ENCODE results near the gene GRIN2A.

GRIN2A gene

GRCh38 chr16:9801651-9802050, 380.6 kb downstream of the GRIN2A start (continued):
- no peak for TF ChIP-seq CSRNP3 (CRISPR knock-in tag; IDR thresholded peaks at IDR 0.05)
- no peak for TF ChIP-seq TCF4 (CRISPR knock-in tag; IDR thresholded peaks at IDR 0.05; ENCODE audit: borderline replicate concordance)

- ATAC-seq = no peak
- TF ChIP-seq CSDC2 (CRISPR knock-in tag; IDR thresholded peaks at IDR 0.05) (no peak), ZNF70 (CRISPR knock-in tag; IDR thresholded peaks at IDR 0.05) (no peak), CSRNP3 (CRISPR knock-in tag; IDR thresholded peaks at IDR 0.05) (no peak), ESRRG (CRISPR knock-in tag; IDR thresholded peaks at IDR 0.05) (no peak), RARB (CRISPR knock-in tag; IDR thresholded peaks at IDR 0.05) (no peak), PATZ1 (CRISPR knock-in tag; IDR thresholded peaks at IDR 0.05; ENCODE audit: borderline replicate concordance) (no peak), PPARA (CRISPR knock-in tag; IDR thresholded peaks at IDR 0.05; ENCODE audit: borderline replicate concordance) (no peak), ZNF565 (CRISPR knock-in tag; conservative IDR thresholded peaks at IDR 0.05; ENCODE audit: low read depth) (no peak), BACH2 (CRISPR knock-in tag; IDR thresholded peaks at IDR 0.05; ENCODE audit: borderline replicate concordance) (no peak), TSHZ2 (CRISPR knock-in tag; IDR thresholded peaks at IDR 0.05) (no peak), TOX (CRISPR knock-in tag; IDR thresholded peaks at IDR 0.05; ENCODE audit: borderline replicate concordance) (no peak), CREB5 (CRISPR knock-in tag; IDR thresholded peaks at IDR 0.05; ENCODE audit: low read depth) (no peak), ZNF8 (CRISPR knock-in tag; IDR thresholded peaks at IDR 0.05) (no peak), ZC3H10 (CRISPR knock-in tag; IDR thresholded peaks at IDR 0.05) (no peak), SNAI2 (CRISPR knock-in tag; IDR thresholded peaks at IDR 0.05) (no peak), ZFP30 (CRISPR knock-in tag; IDR thresholded peaks at IDR 0.05) (no peak), POU6F1 (CRISPR knock-in tag; IDR thresholded peaks at IDR 0.05; ENCODE audit: borderline replicate concordance, low read depth) (no peak), ZFP3 (CRISPR knock-in tag; IDR thresholded peaks at IDR 0.05) (no peak)
Measured at GRCh38 chr16:9800186-9800738, 382.0 kb downstream of the GRIN2A start.

- ATAC-seq = no peak
- TF ChIP-seq ZNF70 (CRISPR knock-in tag; IDR thresholded peaks at IDR 0.05) = no peak
- TF ChIP-seq TSHZ2 (CRISPR knock-in tag; IDR thresholded peaks at IDR 0.05) = no peak
- TF ChIP-seq ZNF565 (CRISPR knock-in tag; conservative IDR thresholded peaks at IDR 0.05; ENCODE audit: low read depth) = no peak
- no peak for TF ChIP-seq CREB5 (CRISPR knock-in tag; IDR thresholded peaks at IDR 0.05; ENCODE audit: low read depth)
- no peak for TF ChIP-seq PPARA (CRISPR knock-in tag; IDR thresholded peaks at IDR 0.05; ENCODE audit: borderline replicate concordance)
- no peak for TF ChIP-seq OSR1 (CRISPR knock-in tag; IDR thresholded peaks at IDR 0.05)
Measured at GRCh38 chr16:9798952-9799580, 383.2 kb downstream of the GRIN2A start.

Measured in SK-N-SH treated with all-trans-retinoic acid at 6 μM for 48 hours (cell line).